H9 (cell line): ENCODE results near the gene PRDM13. TPM values are rescaled to one million over a fixed set of nuclear protein-coding genes. Genes with fewer than 3 reads are reported as not detected.
"Not testable (repeated sequence)": the region's sequence is repeated elsewhere in the genome, so short reads cannot be mapped to it uniquely, and the experiment has no call there.

ENCODE experiments used
- DNase-seq: peaks from one replicate; pipeline ENCODE4 v3.0.0-alpha.2; 2017
- H2AFZ ChIP-seq: one replicate; pipeline ENCODE4 v1.6.1; 2013; ENCODE audit warnings: mild to moderate bottlenecking, low read length, control low read depth, moderate library complexity
- H2AK5ac ChIP-seq: 2 replicates; pipeline ENCODE4 v1.6.1; 2013; ENCODE audit warnings: low read length, control low read depth, mixed read lengths; ENCODE audit not compliant: insufficient read length
- H2BK120ac ChIP-seq: one replicate; pipeline ENCODE4 v1.6.1; 2013; ENCODE audit warnings: low read depth, mild to moderate bottlenecking, low read length, control low read depth, inconsistent platforms; ENCODE audit not compliant: poor library complexity, severe bottlenecking
- H2BK12ac ChIP-seq: 2 replicates; pipeline ENCODE4 v1.6.1; 2013; ENCODE audit warnings: low read length, control low read depth, mixed read lengths, low read depth; ENCODE audit not compliant: insufficient read length
- H2BK15ac ChIP-seq: 2 replicates; pipeline ENCODE4 v1.6.1; 2013; ENCODE audit warnings: low read depth, low read length, control low read depth
- H2BK20ac ChIP-seq: one replicate; pipeline ENCODE4 v1.6.1; 2013; ENCODE audit warnings: low read depth, mild to moderate bottlenecking, low read length, control low read depth, inconsistent platforms; ENCODE audit not compliant: poor library complexity, severe bottlenecking
- H2BK5ac ChIP-seq: 2 replicates; pipeline ENCODE4 v1.6.1; 2013; ENCODE audit warnings: low read length, control low read depth, mixed read lengths; ENCODE audit not compliant: insufficient read length
- H3K14ac ChIP-seq: 2 replicates; pipeline ENCODE4 v1.6.1; 2013; ENCODE audit warnings: low read length, control low read depth; ENCODE audit not compliant: insufficient read depth
- H3K18ac ChIP-seq: 2 replicates; pipeline ENCODE4 v1.6.1; 2013; ENCODE audit warnings: low read depth, mild to moderate bottlenecking, mixed read lengths, low read length, control low read depth; ENCODE audit not compliant: insufficient read length
- H3K23ac ChIP-seq: 2 replicates; pipeline ENCODE4 v1.6.1; 2013; ENCODE audit warnings: low read length, control low read depth, mixed read lengths, low read depth; ENCODE audit not compliant: insufficient read length
- H3K23me2 ChIP-seq: 2 replicates; pipeline ENCODE4 v1.6.1; 2013; ENCODE audit warnings: low read depth, mild to moderate bottlenecking, mixed read lengths, low read length, control low read depth; ENCODE audit not compliant: insufficient read length, poor library complexity, severe bottlenecking
- H3K27ac ChIP-seq: 2 replicates; pipeline ENCODE4 v1.5.1; 2013; ENCODE audit warnings: low read length, control low read depth, mixed read lengths, low read depth; ENCODE audit not compliant: insufficient read length
- H3K27me3 ChIP-seq: 2 replicates; pipeline ENCODE4 v1.6.1; 2013; ENCODE audit warnings: low read length, control low read depth, inconsistent platforms; ENCODE audit not compliant: insufficient read depth
- H3K4ac ChIP-seq: 2 replicates; pipeline ENCODE4 v1.6.1; 2013; ENCODE audit warnings: low read depth, mild to moderate bottlenecking, control low read depth, inconsistent platforms, low read length, moderate library complexity
- H3K4me1 ChIP-seq: 2 replicates; pipeline ENCODE4 v1.6.1; 2013; ENCODE audit warnings: low read length, control low read depth, inconsistent platforms; ENCODE audit not compliant: insufficient read depth
- H3K4me2 ChIP-seq: 2 replicates; pipeline ENCODE4 v1.6.1; 2013; ENCODE audit warnings: low read length, control low read depth, mixed read lengths; ENCODE audit not compliant: insufficient read length, insufficient read depth
- H3K56ac ChIP-seq: 2 replicates; pipeline ENCODE4 v1.6.1; 2013; ENCODE audit warnings: low read depth, mild to moderate bottlenecking, mixed read lengths, low read length, control low read depth; ENCODE audit not compliant: insufficient read length
- H3K79me1 ChIP-seq: 2 replicates; pipeline ENCODE4 v1.6.1; 2013; ENCODE audit warnings: low read depth, mild to moderate bottlenecking, moderate library complexity, low read length, control low read depth, inconsistent platforms; ENCODE audit not compliant: insufficient read depth, poor library complexity, severe bottlenecking
- H3K79me2 ChIP-seq: 2 replicates; pipeline ENCODE4 v1.6.1; 2013; ENCODE audit warnings: low read length, control low read depth, inconsistent platforms; ENCODE audit not compliant: insufficient read depth
- H3K9ac ChIP-seq: 2 replicates; pipeline ENCODE4 v1.6.1; 2013; ENCODE audit warnings: low read length, control low read depth, mixed read lengths; ENCODE audit not compliant: insufficient read length; ENCODE audit errors: extremely low read depth
- H3K9me3 ChIP-seq: one replicate; pipeline ENCODE4 v1.6.1; 2013; ENCODE audit warnings: low read depth, low read length, inconsistent platforms; ENCODE audit not compliant: control insufficient read depth
- H3T11ph ChIP-seq: one replicate; pipeline ENCODE4 v1.6.1; 2013; ENCODE audit warnings: mild to moderate bottlenecking, low read length, control low read depth, inconsistent platforms
- H4K20me1 ChIP-seq: one replicate; pipeline ENCODE4 v1.6.1; 2013; ENCODE audit not compliant: control insufficient read depth, insufficient read length, insufficient read depth
- H4K5ac ChIP-seq: 2 replicates; pipeline ENCODE4 v1.6.1; 2013; ENCODE audit warnings: low read depth, mild to moderate bottlenecking, mixed read lengths, low read length, control low read depth; ENCODE audit not compliant: insufficient read length
- H4K8ac ChIP-seq: replicated peaks from 2 replicates; pipeline ENCODE4 v1.6.1; 2013; ENCODE audit warnings: low read length, control low read depth, mixed read lengths, low read depth; ENCODE audit not compliant: insufficient read length
- H4K91ac ChIP-seq: 2 replicates; pipeline ENCODE4 v1.6.1; 2013; ENCODE audit warnings: low read depth, mild to moderate bottlenecking, moderate library complexity, mixed read lengths, low read length, control low read depth; ENCODE audit not compliant: insufficient read length
- H3K27ac Mint-ChIP-seq, 3 experiments: 2 replicates in 2 of 3; 3 replicates in 1 of 3; pipeline ENCODE4 v1.8.0; 2020 to 2021; ENCODE audit warnings: mixed read lengths in 3 of 3, mild to moderate bottlenecking in 1 of 3, moderate library complexity in 1 of 3
- H3K27me3 Mint-ChIP-seq: 2 replicates; pipeline ENCODE4 v1.8.0; 2021; ENCODE audit warnings: low read depth, mild to moderate bottlenecking, moderate library complexity, mixed read lengths
- H3K36me3 Mint-ChIP-seq, 3 experiments: 2 replicates in 2 of 3; 3 replicates in 1 of 3; pipeline ENCODE4 v1.8.0; 2020 to 2021; ENCODE audit warnings: low read depth in 3 of 3, mixed read lengths in 3 of 3; ENCODE audit not compliant: insufficient read depth in 1 of 3
- H3K4me1 Mint-ChIP-seq, 2 experiments: 2 replicates each; pipeline ENCODE4 v1.8.0; 2020; ENCODE audit warnings: mixed read lengths in 2 of 2
- H3K4me3 Mint-ChIP-seq, 2 experiments: 2 replicates in 1 of 2; 3 replicates in 1 of 2; pipeline ENCODE4 v1.8.0; 2020 to 2021; ENCODE audit warnings: mild to moderate bottlenecking in 2 of 2, mixed read lengths in 2 of 2, moderate library complexity in 1 of 2
- H3K9me3 Mint-ChIP-seq, 2 experiments: 2 replicates in 1 of 2; 3 replicates in 1 of 2; pipeline ENCODE4 v1.8.0; 2020; ENCODE audit warnings: mild to moderate bottlenecking in 2 of 2, mixed read lengths in 2 of 2, moderate library complexity in 1 of 2
- WGBS: extraction: QIAGEN DNeasy Blood & Tissue Kit; methylation state at CpG from one replicate; pipeline ENCODE4 v1.1.7; 2013; ENCODE audit warnings: missing lambda C conversion rate, low lambda C conversion rate, mixed read lengths; ENCODE audit not compliant: insufficient read length; ENCODE audit errors: extremely low coverage; 5-methylcytosine and 5-hydroxymethylcytosine counted together
- total RNA-seq: library from RNA; stranded (reverse); gene quantifications from 2 replicates; pipeline ENCODE4 v1.2.1, GENCODE V29; 2021
- TF ChIP-seq, protein P1 (sequence below): fragments of 200-600 bp; sonication (generic); conservative IDR thresholded peaks from 3 replicates; pipeline ENCODE4 v1.8.0; 2021; ENCODE audit warnings: antibody characterized with exemption, mild to moderate bottlenecking

Gene PRDM13
- total RNA-seq, 1 experiment from 2014 or later = not detected

DNA sequence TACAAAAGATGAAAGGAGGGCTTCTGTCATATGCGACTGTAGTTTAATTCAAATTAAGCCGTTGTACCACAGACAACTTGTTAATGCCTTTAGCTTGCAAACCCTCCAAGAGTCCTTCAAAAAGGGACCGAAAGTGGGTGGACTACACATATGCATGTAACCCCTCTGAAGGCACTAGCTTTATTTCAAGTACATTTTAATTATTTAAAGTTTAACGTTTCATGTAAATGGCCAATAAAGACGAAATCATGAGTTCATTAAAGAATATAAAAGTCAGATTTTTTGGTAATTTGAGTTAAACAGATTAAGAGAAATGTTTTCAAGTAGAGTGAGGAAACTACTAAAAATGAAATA lies 12.8 kb downstream of the PRDM13 start:
- Histone ChIP-seq H3K23me2 (peaks cover 2% of the 10 kb centered on the region), H3T11ph (no peak overlapping the region), H3K9ac (no peak overlapping the region), H2AFZ (no peak overlapping the region), H3K27me3 (peaks cover 58% of the 10 kb centered on the region), H3K56ac (no peak overlapping the region), H2BK120ac (no peak overlapping the region), H2BK20ac (no peak overlapping the region), H3K4ac (no peak overlapping the region), H4K20me1 (no peaks in the 10 kb centered on the region), H2BK5ac (no peak overlapping the region), H4K8ac (no peak overlapping the region), H3K18ac (no peak overlapping the region), H4K5ac (no peak overlapping the region), H3K14ac (no peak overlapping the region), H2BK15ac (no peak overlapping the region), H2BK12ac (no peak overlapping the region), H3K79me2 (no peaks in the 10 kb centered on the region), H3K79me1 (no peaks in the 10 kb centered on the region), H3K27ac (no peak overlapping the region), H3K4me1 (no peaks in the 10 kb centered on the region), H3K4me2 (peak overlapping the region; percentile 39), H2AK5ac (no peak overlapping the region), H4K91ac (no peak overlapping the region), H3K9me3 (no peaks in the 10 kb centered on the region), H3K23ac (no peak overlapping the region)
- H3K4me3 Mint-ChIP-seq = peak overlapping the region in 1 of 2 experiments; percentile 82; a peak in 4 of 5 replicates
- peaks cover 0 to 4% (median 0%) of the 10 kb centered on the region in 3 experiments; a peak in 4 of 7 replicates for H3K36me3 Mint-ChIP-seq
- H3K27ac Mint-ChIP-seq = no peak overlapping the region
- H3K4me1 Mint-ChIP-seq = peaks cover 3 to 7% of the 10 kb centered on the region in 2 experiments
- peaks cover 7 to 12% of the 10 kb centered on the region in 2 experiments for H3K9me3 Mint-ChIP-seq
- TF ChIP-seq, protein P1, sequence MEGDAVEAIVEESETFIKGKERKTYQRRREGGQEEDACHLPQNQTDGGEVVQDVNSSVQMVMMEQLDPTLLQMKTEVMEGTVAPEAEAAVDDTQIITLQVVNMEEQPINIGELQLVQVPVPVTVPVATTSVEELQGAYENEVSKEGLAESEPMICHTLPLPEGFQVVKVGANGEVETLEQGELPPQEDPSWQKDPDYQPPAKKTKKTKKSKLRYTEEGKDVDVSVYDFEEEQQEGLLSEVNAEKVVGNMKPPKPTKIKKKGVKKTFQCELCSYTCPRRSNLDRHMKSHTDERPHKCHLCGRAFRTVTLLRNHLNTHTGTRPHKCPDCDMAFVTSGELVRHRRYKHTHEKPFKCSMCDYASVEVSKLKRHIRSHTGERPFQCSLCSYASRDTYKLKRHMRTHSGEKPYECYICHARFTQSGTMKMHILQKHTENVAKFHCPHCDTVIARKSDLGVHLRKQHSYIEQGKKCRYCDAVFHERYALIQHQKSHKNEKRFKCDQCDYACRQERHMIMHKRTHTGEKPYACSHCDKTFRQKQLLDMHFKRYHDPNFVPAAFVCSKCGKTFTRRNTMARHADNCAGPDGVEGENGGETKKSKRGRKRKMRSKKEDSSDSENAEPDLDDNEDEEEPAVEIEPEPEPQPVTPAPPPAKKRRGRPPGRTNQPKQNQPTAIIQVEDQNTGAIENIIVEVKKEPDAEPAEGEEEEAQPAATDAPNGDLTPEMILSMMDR = no peak
- H3K27me3 Mint-ChIP-seq = peaks cover 100% of the 10 kb centered on the region
- no CpG with 5 or more reads among the region's 5 CpGs for WGBS
- DNase-seq = no peak

- H3K23me2 ChIP-seq, H2BK120ac ChIP-seq, H4K5ac ChIP-seq, H2BK12ac ChIP-seq, H3K4me3 Mint-ChIP-seq, H3K79me1 ChIP-seq, H3K4me1 ChIP-seq, H2BK20ac ChIP-seq, H3K4me2 ChIP-seq, H3K9me3 ChIP-seq, H3K4me1 Mint-ChIP-seq, H3K36me3 Mint-ChIP-seq, H2AK5ac ChIP-seq, H4K8ac ChIP-seq, H3K56ac ChIP-seq, H3K9ac ChIP-seq, H3T11ph ChIP-seq, H2BK5ac ChIP-seq, H3K18ac ChIP-seq, H3K23ac ChIP-seq, H2AFZ ChIP-seq, H3K27ac ChIP-seq, DNase-seq, H2BK15ac ChIP-seq, H3K4ac ChIP-seq, H3K79me2 ChIP-seq, H4K20me1 ChIP-seq, H3K14ac ChIP-seq, H4K91ac ChIP-seq, H3K27ac Mint-ChIP-seq: not testable (repeated sequence)
- Mint-ChIP-seq H3K9me3 (peaks cover 5 to 12% of the 10 kb centered on the region in 2 experiments), H3K27me3 (peaks cover 94% of the 10 kb centered on the region)
- no CpG with 5 or more reads among the region's 2 CpGs for WGBS
- peaks cover 36% of the 10 kb centered on the region for H3K27me3 ChIP-seq
These were observed 15.4 kb downstream of the PRDM13 start for GRCh38 chr6:99622044-99622443.
